Gastroesophageal sphincter (tissue), 4 donors: ENCODE results near the gene NETO2. TPM values are rescaled to one million over a fixed set of nuclear protein-coding genes. Genes with fewer than 3 reads are reported as not detected.

Experiments used
- ATAC-seq: fragments of 150-250 bp; one replicate; pipeline ENCODE4 v1.9.1; 2016; ENCODE audit warnings: mild to moderate bottlenecking, moderate library complexity
- H3K27ac ChIP-seq, 4 donors: fragments of 200-600 bp; sonication (generic) in 3 of 4; 1 replicate in 3 of 4; 2 replicates in 1 of 4; pipeline ENCODE4 v1.5.1; 2016 to 2019
- H3K27me3 ChIP-seq: fragments of 200-600 bp; sonication (generic); one replicate; pipeline ENCODE4 v1.5.1; 2019
- H3K36me3 ChIP-seq, 2 donors: fragments of 200-600 bp; sonication (generic); one replicate each; pipeline ENCODE4 v1.5.1; 2019; ENCODE audit warnings: control low read depth in 1 of 2
- H3K4me1 ChIP-seq, 3 donors: fragments of 200-600 bp; sonication (generic); 1 replicate in 2 of 3; 2 replicates in 1 of 3; pipeline ENCODE4 v1.5.1; 2016 to 2019; ENCODE audit warnings: control low read depth in 2 of 3
- H3K4me3 ChIP-seq, 2 donors: fragments of 200-600 bp; sonication (generic); one replicate each; pipeline ENCODE4 v1.5.1; 2019; ENCODE audit warnings: mild to moderate bottlenecking in 1 of 2, moderate library complexity in 1 of 2
- H3K9me3 ChIP-seq, 3 donors: fragments of 200-600 bp; sonication (generic); one replicate each; pipeline ENCODE4 v1.5.1; 2017 to 2019; ENCODE audit warnings: control low read depth in 2 of 3
- EP300 ChIP-seq: sonication (generic); formaldehyde crosslinking; IDR thresholded peaks from one replicate; pipeline ENCODE4 v1.6.1; 2017; ENCODE audit warnings: antibody characterized with exemption, mild to moderate bottlenecking
- POLR2A ChIP-seq, 2 donors: fragments of 450-650 bp; IDR thresholded peaks; one replicate each; pipeline ENCODE4 v1.6.1; 2017; ENCODE audit warnings: antibody characterized with exemption in 2 of 2, mild to moderate bottlenecking in 2 of 2, moderate library complexity in 1 of 2
- POLR2AphosphoS5 ChIP-seq: sonication (generic); formaldehyde crosslinking; IDR thresholded peaks from one replicate; pipeline ENCODE4 v1.6.1; 2017; ENCODE audit warnings: antibody characterized with exemption
- WGBS, 2 donors: methylation state at CpG; one replicate each; pipeline ENCODE4 v1.1.5; 2018; ENCODE audit warnings: low coverage in 1 of 2; 5-methylcytosine and 5-hydroxymethylcytosine counted together
- total RNA-seq, 4 donors: library from RNA; depleted of rRNA; stranded (reverse); fragments of >200 nt; gene quantifications; one replicate each; pipeline ENCODE4 v1.1.0, GENCODE V29; 2016
- TF ChIP-seq, protein P1 (sequence below), 4 experiments: fragments of 200-600 bp in 2 of 4; fragments of 450-650 bp in 2 of 4; sonication (generic) in 1 of 4; IDR thresholded peaks; one replicate each; pipeline ENCODE4 v1.5.1; 2017 to 2019; ENCODE audit warnings: antibody characterized with exemption in 4 of 4, mild to moderate bottlenecking in 2 of 4, moderate library complexity in 2 of 4

Gene NETO2
- total RNA-seq, 4 donors from 2014 or later, result 0.47 to 5.0 (median 1.1) TPM

DNA sequence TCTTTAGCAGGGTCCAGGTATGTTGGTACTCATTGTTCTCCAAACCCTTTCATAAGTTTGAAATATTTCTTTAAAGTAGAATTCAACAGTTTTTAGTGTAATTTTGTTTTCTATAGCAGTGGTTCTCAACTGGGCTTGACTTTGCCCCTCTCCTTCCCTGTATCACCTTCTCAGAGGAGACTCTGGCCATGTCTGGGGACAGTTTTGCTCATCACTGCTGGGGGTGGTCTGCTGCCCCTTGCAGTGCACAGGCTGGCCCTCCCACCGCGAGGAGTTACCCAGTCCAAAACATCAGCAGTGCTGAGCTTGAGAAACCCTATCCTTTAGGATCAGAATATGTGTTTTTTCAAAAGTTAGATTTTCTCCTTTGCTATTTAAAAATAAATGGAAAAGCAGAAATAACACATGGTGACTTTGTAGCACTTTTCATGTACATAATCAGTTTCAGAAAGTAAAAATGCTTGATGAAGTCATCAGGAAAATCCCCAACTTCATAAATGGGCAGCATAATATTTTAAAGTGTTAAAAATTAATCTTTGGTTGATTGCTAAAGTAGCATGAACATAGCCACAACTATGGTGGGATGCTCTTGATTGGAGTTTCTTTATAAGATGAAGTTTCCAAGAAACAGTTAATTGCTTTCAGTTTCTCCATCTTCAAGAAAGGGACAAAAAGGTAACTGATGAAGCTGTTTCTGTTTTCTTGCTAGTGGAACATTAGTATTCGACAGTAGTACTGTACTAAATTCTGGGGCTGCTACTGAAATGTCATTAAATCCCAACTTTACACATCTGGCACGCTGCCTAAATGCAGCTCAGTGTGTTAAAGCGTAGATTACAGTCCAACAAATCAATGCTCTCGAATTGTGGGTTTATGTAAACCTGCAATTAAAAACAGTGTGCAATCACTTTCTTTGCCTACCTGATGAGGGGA is 70.3 kb downstream of the NETO2 start:
- no peak overlapping the region for H3K4me3 ChIP-seq
- TF ChIP-seq, protein P1, sequence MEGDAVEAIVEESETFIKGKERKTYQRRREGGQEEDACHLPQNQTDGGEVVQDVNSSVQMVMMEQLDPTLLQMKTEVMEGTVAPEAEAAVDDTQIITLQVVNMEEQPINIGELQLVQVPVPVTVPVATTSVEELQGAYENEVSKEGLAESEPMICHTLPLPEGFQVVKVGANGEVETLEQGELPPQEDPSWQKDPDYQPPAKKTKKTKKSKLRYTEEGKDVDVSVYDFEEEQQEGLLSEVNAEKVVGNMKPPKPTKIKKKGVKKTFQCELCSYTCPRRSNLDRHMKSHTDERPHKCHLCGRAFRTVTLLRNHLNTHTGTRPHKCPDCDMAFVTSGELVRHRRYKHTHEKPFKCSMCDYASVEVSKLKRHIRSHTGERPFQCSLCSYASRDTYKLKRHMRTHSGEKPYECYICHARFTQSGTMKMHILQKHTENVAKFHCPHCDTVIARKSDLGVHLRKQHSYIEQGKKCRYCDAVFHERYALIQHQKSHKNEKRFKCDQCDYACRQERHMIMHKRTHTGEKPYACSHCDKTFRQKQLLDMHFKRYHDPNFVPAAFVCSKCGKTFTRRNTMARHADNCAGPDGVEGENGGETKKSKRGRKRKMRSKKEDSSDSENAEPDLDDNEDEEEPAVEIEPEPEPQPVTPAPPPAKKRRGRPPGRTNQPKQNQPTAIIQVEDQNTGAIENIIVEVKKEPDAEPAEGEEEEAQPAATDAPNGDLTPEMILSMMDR (IDR thresholded peaks at IDR 0.05), result no peak
- TF ChIP-seq EP300 (no peak), POLR2A (IDR thresholded peaks at IDR 0.05) (no peak), POLR2AphosphoS5 (no peak)
- H3K4me1 ChIP-seq, result no peaks in the 10 kb centered on the region
- ATAC-seq, result no peak
- H3K27me3 ChIP-seq, result peaks cover 6% of the 10 kb centered on the region
- H3K36me3 ChIP-seq, result no peaks in the 10 kb centered on the region
- H3K9me3 ChIP-seq, result peaks cover 0 to 7% (median 0%) of the 10 kb centered on the region in 3 donors
- 49 to 68% methylated on average over 4 to 6 of the region's 6 CpGs for WGBS, 2 donors
- H3K27ac ChIP-seq, result no peak overlapping the region

DNA sequence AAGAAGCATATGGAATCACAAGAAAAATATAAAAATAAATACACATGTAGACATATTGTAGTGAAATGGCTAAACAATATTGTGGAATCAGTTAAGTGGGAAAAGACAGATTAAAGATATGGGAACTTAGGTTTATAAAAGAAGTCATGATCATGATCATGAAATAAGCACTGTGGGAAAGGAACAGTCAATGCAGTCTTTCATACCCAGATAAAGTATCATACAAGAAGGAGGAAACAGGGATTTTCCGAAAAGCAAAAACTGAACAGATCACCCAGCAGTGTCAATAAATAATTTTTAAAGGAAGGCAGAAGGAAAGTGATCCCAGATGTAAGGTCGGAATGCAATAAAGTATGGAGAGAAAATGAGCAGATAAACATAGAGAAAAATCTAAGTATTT is 71.6 kb downstream of the NETO2 start:
- Histone ChIP-seq H3K36me3 (no peaks in the 10 kb centered on the region), H3K4me3 (no peak overlapping the region), H3K9me3 (peaks cover 0 to 7% (median 0%) of the 10 kb centered on the region in 3 donors), H3K27ac (no peak overlapping the region), H3K4me1 (no peaks in the 10 kb centered on the region), H3K27me3 (peaks cover 6% of the 10 kb centered on the region)
- 88 to 92% methylated on average over 2 of the region's 2 CpGs for WGBS, 2 donors
- TF ChIP-seq EP300, result no peak
- TF ChIP-seq, protein P1 (IDR thresholded peaks at IDR 0.05), result no peak
- TF ChIP-seq POLR2A (IDR thresholded peaks at IDR 0.05), result no peak
- TF ChIP-seq POLR2AphosphoS5, result no peak
- no peak for ATAC-seq

DNA sequence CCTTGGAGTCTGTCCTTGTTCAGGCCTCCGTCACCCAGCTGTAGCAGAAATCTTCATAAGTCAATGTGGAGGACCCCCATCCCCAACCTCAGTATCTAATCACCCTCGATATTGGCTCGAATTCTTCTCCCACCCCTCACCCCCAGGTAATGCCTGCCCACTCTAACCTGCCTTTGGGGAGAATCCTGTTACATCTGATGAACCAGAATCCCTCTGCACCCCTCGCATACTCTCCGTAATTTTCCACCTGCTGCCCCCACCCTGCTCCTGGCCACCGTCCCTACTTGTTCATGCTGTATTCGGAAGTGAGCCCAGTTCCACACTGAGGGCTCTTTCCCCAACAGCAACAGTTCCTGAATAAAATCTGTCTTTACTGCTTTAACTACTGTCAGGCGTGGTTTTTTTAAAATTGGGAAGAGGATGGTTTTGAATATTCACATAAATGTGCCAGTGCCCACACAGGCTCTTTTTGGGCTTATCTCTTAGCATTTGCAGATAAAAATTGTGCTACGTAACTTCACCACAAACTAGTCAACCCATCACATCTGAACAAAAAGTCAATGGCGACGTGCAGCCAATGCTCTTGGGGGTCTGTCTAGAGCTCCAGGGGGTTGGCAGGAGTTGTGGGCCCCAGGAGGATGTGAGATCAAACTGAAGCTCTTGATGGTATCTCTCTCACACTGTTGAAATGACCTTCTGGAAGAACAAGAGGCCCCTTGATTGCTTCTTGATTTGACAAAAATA is 73.7 kb downstream of the NETO2 start:
- 87 to 100% methylated on average over 2 to 10 of the region's 11 CpGs for WGBS, 2 donors
- TF ChIP-seq POLR2AphosphoS5 (no peak), EP300 (no peak), POLR2A (IDR thresholded peaks at IDR 0.05) (no peak)
- TF ChIP-seq, protein P1 (IDR thresholded peaks at IDR 0.05), result no peak
- no peak for ATAC-seq
- Histone ChIP-seq H3K27me3 (peaks cover 6% of the 10 kb centered on the region), H3K4me1 (no peaks in the 10 kb centered on the region), H3K27ac (no peak overlapping the region), H3K36me3 (no peaks in the 10 kb centered on the region), H3K9me3 (peaks cover 0 to 7% (median 0%) of the 10 kb centered on the region in 3 donors), H3K4me3 (no peak overlapping the region)

DNA sequence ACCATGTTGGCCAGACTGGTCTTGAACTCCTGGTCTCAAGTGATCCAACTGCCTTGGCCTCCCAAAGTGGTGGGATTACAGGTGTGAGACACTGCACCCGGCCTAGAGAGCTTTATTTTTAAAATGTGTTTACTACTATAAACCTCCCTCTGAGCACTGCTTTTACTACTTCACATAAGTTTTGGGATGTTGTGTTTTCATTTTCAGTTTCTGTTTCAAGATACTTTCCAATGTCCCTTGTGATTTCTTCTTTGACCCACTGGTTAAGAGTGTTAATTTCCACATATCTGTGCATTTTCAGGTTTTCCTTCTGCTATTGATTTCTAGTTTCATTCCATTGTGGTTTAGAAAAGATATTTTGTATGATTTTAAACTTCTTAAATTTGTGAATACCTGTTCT is 74.4 kb downstream of the NETO2 start:
- H3K27me3 ChIP-seq, result peaks cover 6% of the 10 kb centered on the region
- H3K27ac ChIP-seq, result no peak overlapping the region
- H3K36me3 ChIP-seq, result no peaks in the 10 kb centered on the region
- H3K4me3 ChIP-seq, result no peak overlapping the region
- peaks cover 0 to 7% (median 0%) of the 10 kb centered on the region in 3 donors for H3K9me3 ChIP-seq
- no peak for TF ChIP-seq POLR2AphosphoS5
- TF ChIP-seq, protein P1 (IDR thresholded peaks at IDR 0.05), result no peak
- TF ChIP-seq EP300, result no peak
- no peak for TF ChIP-seq POLR2A (IDR thresholded peaks at IDR 0.05)
- no peaks in the 10 kb centered on the region for H3K4me1 ChIP-seq
- ATAC-seq, result no peak
- WGBS, 2 donors, result 67 to 73% methylated on average over 1 of the region's 1 CpG
